D721Med (cell line): ENCODE measurements around the gene FOXK1.
A peak's percentile ranks its signal among the peaks of the same experiment; 100 is the strongest.

Experiments used
- DNase-seq: peaks from one replicate; pipeline ENCODE4 v3.0.0; 2011; ENCODE audit warnings: low spot score; ENCODE audit not compliant: insufficient read length
- FAIRE-seq: peaks from 2 replicates; lab custom pipeline; 2011; peaks lifted over from hg19 to GRCh38; lab: Jason Lieb, UNC
- CTCF ChIP-seq: IDR thresholded peaks from 2 replicates; pipeline ENCODE4 v1.5.1; 2012; ENCODE audit warnings: mild to moderate bottlenecking, control low read depth; ENCODE audit not compliant: insufficient read depth; ENCODE audit errors: missing control alignments

FOXK1 gene

DNA sequence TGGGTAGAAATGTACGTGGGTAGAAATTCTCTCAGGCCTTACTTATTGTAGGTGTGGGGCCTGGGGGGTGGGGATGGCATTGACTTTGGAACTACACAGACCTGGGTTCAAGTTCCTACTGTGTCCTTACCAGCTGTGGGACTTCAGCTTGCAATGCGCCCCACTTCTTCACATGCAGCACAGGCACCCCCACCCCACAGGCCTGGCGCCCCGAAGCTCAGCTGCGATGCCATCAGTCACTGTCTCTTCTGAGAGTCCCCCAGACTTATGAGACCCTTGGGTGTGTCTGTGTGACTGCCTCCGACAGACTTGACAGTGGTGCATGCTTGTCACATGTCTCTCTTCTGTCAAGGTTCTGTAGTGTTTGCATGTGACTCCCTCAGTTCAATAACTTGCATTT, 90.2 kb downstream of the FOXK1 start:
- TF ChIP-seq CTCF: no peak
- no peak for FAIRE-seq
- no peak for DNase-seq

- DNase-seq (no peak), FAIRE-seq (no peak)
- TF ChIP-seq CTCF: no peak
These were observed 91.9 kb downstream of the FOXK1 start for GRCh38 chr7:4774007-4774406.

- DNase-seq: no peak
- TF ChIP-seq CTCF: no peak
- FAIRE-seq: no peak
These were observed 92.7 kb downstream of the FOXK1 start for GRCh38 chr7:4774658-4775249.

GRCh38 chr7:4775250-4775847, 93.3 kb downstream of the FOXK1 start, which contains the start of gene AP5Z1:
TSS of gene AP5Z1 (plus strand) at chr7:4775623. CDS start at chr7:4775716, 93 bp downstream.
- no peak for FAIRE-seq
- DNase-seq: peak; percentile 98

DNA sequence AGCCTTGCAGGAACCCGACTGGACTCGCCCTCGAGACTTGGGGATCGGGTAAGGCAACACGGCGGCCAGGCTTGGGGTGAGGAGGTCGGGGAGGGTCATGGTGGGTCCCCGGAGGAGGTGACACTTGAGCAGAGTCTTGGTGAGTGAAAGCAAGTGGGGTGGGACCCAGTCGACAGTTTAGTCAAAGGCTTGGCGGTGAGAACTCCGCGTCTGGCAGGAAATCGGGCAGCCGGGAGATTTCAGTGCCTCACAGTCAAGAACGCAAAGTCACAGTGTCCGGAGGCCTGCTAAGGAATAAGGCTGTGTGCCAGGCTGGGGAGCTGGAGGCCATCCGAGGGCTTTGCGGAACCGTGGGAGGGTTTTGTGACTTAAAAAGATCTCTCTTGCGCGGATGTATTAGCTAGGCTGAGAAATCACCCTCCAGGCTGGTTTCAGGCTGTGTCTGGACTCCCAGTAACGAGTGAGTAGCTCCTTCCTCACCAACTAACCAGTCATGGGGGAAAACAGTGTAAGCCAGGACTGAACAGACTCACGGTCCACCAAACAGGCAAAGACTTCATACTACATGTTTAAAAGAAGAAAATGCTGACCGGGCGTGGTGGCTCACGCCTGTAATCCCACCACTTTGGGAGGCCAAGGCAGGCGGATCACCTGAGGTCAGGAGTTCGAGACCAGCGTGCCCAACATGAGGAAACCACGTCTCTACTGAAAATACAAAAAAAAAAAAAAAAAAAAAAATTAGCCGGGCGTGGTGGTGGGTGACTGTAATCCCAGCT, 93.9 kb downstream of the FOXK1 start:
- FAIRE-seq (no peak), DNase-seq (no peak)
- no peak for TF ChIP-seq CTCF

More at GRCh38 chr7:4775250-4775847, 93.3 kb downstream of the FOXK1 start, which contains the start of gene AP5Z1:
- TF ChIP-seq CTCF: no peak

GRCh38 chr7:4779118-4779517, 97.0 kb downstream of the FOXK1 start:
- DNase-seq (no peak), FAIRE-seq (no peak)
- TF ChIP-seq CTCF: no peak
